Memory B cell (primary cell): Measurements from ENCODE around the gene GAGE12G.
A peak's percentile ranks its signal among the peaks of the same experiment; 100 is the strongest.
"Not testable (repeated sequence)": the region's sequence is repeated elsewhere in the genome, so short reads cannot be mapped to it uniquely, and the experiment has no call there.

Experiments used
- ATAC-seq: fragments of 150-1000 bp; cut with Tn5 transposase; 2 replicates; pipeline ENCODE4 v1.10.0; 2021; ENCODE audit warnings: low read depth, mild to moderate bottlenecking, moderate library complexity
- DNase-seq, 2 donors: peaks; one replicate each; pipeline ENCODE4 v3.0.0; 2022; ENCODE audit warnings: low spot score in 2 of 2
- H3K27ac Mint-ChIP-seq: one replicate; pipeline ENCODE4 v1.8.0; 2022; ENCODE audit warnings: mild to moderate bottlenecking, moderate library complexity, mixed read lengths
- H3K27me3 Mint-ChIP-seq: one replicate; pipeline ENCODE4 v1.8.0; 2022; ENCODE audit warnings: mixed read lengths
- H3K36me3 Mint-ChIP-seq: one replicate; pipeline ENCODE4 v1.8.0; 2022; ENCODE audit warnings: mild to moderate bottlenecking, mixed read lengths
- H3K4me1 Mint-ChIP-seq: one replicate; pipeline ENCODE4 v1.8.0; 2022; ENCODE audit warnings: mixed read lengths
- H3K4me3 Mint-ChIP-seq: one replicate; pipeline ENCODE4 v1.8.0; 2022; ENCODE audit warnings: mild to moderate bottlenecking, moderate library complexity, mixed read lengths
- H3K9me3 Mint-ChIP-seq: one replicate; pipeline ENCODE4 v1.8.0; 2022; ENCODE audit warnings: mixed read lengths

The GAGE12G gene

GRCh38 chrX:49570100-49570499 lies at the start of gene GAGE12G:
TSS of gene GAGE12G (plus strand) at chrX:49570400. CDS start at chrX:49571555, 1,155 bp downstream.
- H3K27ac Mint-ChIP-seq, H3K36me3 Mint-ChIP-seq, H3K9me3 Mint-ChIP-seq, H3K27me3 Mint-ChIP-seq, H3K4me3 Mint-ChIP-seq, DNase-seq, H3K4me1 Mint-ChIP-seq, ATAC-seq: not testable (repeated sequence)

- DNase-seq, H3K27me3 Mint-ChIP-seq, H3K4me1 Mint-ChIP-seq, H3K36me3 Mint-ChIP-seq, H3K9me3 Mint-ChIP-seq, H3K27ac Mint-ChIP-seq, ATAC-seq, H3K4me3 Mint-ChIP-seq: not testable (repeated sequence)
Measured at GRCh38 chrX:49531877-49532276, 38.3 kb upstream of the GAGE12G start, which contains the start of gene GAGE12C. TSS of gene GAGE12C (plus strand) at chrX:49532177. CDS start at chrX:49533332, 1,155 bp downstream.

- H3K27me3 Mint-ChIP-seq, H3K27ac Mint-ChIP-seq, H3K4me3 Mint-ChIP-seq, H3K9me3 Mint-ChIP-seq, DNase-seq, H3K4me1 Mint-ChIP-seq, H3K36me3 Mint-ChIP-seq, ATAC-seq: not testable (repeated sequence)
Measured at GRCh38 chrX:49541433-49541832, 28.8 kb upstream of the GAGE12G start, which contains the start of gene GAGE12D. TSS of gene GAGE12D (plus strand) at chrX:49541733. CDS start at chrX:49542888, 1,155 bp downstream.

- H3K27me3 Mint-ChIP-seq, H3K9me3 Mint-ChIP-seq, ATAC-seq, DNase-seq, H3K27ac Mint-ChIP-seq, H3K36me3 Mint-ChIP-seq, H3K4me1 Mint-ChIP-seq, H3K4me3 Mint-ChIP-seq: not testable (repeated sequence)
Measured at GRCh38 chrX:49550989-49551388, 19.2 kb upstream of the GAGE12G start, which contains the start of gene GAGE12E. TSS of gene GAGE12E (plus strand) at chrX:49551289. CDS start at chrX:49552444, 1,155 bp downstream.

- H3K9me3 Mint-ChIP-seq, DNase-seq, H3K4me1 Mint-ChIP-seq, H3K36me3 Mint-ChIP-seq, H3K27ac Mint-ChIP-seq, ATAC-seq, H3K4me3 Mint-ChIP-seq, H3K27me3 Mint-ChIP-seq: not testable (repeated sequence)
Measured at GRCh38 chrX:49560542-49560941, 9.7 kb upstream of the GAGE12G start, which contains the start of gene GAGE12F. TSS of gene GAGE12F (plus strand) at chrX:49560842. CDS start at chrX:49561997, 1,155 bp downstream.

- not testable (repeated sequence) for H3K9me3 Mint-ChIP-seq, H3K36me3 Mint-ChIP-seq, H3K4me1 Mint-ChIP-seq, ATAC-seq, H3K27me3 Mint-ChIP-seq, H3K4me3 Mint-ChIP-seq, DNase-seq, H3K27ac Mint-ChIP-seq
Measured at GRCh38 chrX:49568728-49569127, 1.5 kb upstream of the GAGE12G start.

- not testable (repeated sequence) for H3K27me3 Mint-ChIP-seq, H3K27ac Mint-ChIP-seq, H3K4me3 Mint-ChIP-seq, H3K4me1 Mint-ChIP-seq, H3K36me3 Mint-ChIP-seq, H3K9me3 Mint-ChIP-seq, DNase-seq, ATAC-seq
Measured at GRCh38 chrX:49569152-49569551, 1.0 kb upstream of the GAGE12G start.

- not testable (repeated sequence) for H3K36me3 Mint-ChIP-seq, H3K27ac Mint-ChIP-seq, H3K4me1 Mint-ChIP-seq, H3K27me3 Mint-ChIP-seq, ATAC-seq, DNase-seq, H3K9me3 Mint-ChIP-seq, H3K4me3 Mint-ChIP-seq
Measured at GRCh38 chrX:49579649-49580048, 9.4 kb downstream of the GAGE12G start, which contains the start of gene GAGE12H. TSS of gene GAGE12H (plus strand) at chrX:49579949. CDS start at chrX:49581104, 1,155 bp downstream.

GRCh38 chrX:49589196-49589595 lies 19.0 kb downstream of the GAGE12G start, which contains the start of gene GAGE2A:
TSS of gene GAGE2A (plus strand) at chrX:49589496. CDS start at chrX:49590651, 1,155 bp downstream.
- not testable (repeated sequence) for H3K27ac Mint-ChIP-seq, ATAC-seq, DNase-seq, H3K27me3 Mint-ChIP-seq, H3K4me3 Mint-ChIP-seq, H3K9me3 Mint-ChIP-seq, H3K4me1 Mint-ChIP-seq, H3K36me3 Mint-ChIP-seq

- H3K9me3 Mint-ChIP-seq, H3K27me3 Mint-ChIP-seq, H3K27ac Mint-ChIP-seq, H3K4me1 Mint-ChIP-seq, H3K36me3 Mint-ChIP-seq, H3K4me3 Mint-ChIP-seq, ATAC-seq: not testable (repeated sequence)
- DNase-seq: peak in 1 of 2 donors; percentile 12
Measured at GRCh38 chrX:49589769-49590478, 19.7 kb downstream of the GAGE12G start.

- not testable (repeated sequence) for H3K27me3 Mint-ChIP-seq, H3K9me3 Mint-ChIP-seq, H3K4me1 Mint-ChIP-seq, DNase-seq, H3K36me3 Mint-ChIP-seq, H3K27ac Mint-ChIP-seq, H3K4me3 Mint-ChIP-seq, ATAC-seq
Measured at GRCh38 chrX:49590488-49590887, 20.3 kb downstream of the GAGE12G start.

GRCh38 chrX:49598720-49599119 lies 28.5 kb downstream of the GAGE12G start, which contains the start of gene GAGE1:
TSS of gene GAGE1 (plus strand) at chrX:49599020. CDS start at chrX:49600175, 1,155 bp downstream.
- H3K4me3 Mint-ChIP-seq, H3K9me3 Mint-ChIP-seq, H3K36me3 Mint-ChIP-seq, H3K4me1 Mint-ChIP-seq, H3K27me3 Mint-ChIP-seq, ATAC-seq, DNase-seq, H3K27ac Mint-ChIP-seq: not testable (repeated sequence)

GRCh38 chrX:49610718-49611310 lies 40.6 kb downstream of the GAGE12G start:
- DNase-seq: no peak

GRCh38 chrX:49618574-49618973 lies 48.4 kb downstream of the GAGE12G start:
- Mint-ChIP-seq H3K27me3 (no peaks in the 10 kb centered on the region), H3K4me1 (no peaks in the 10 kb centered on the region), H3K27ac (no peak overlapping the region), H3K4me3 (no peak overlapping the region), H3K36me3 (no peaks in the 10 kb centered on the region), H3K9me3 (no peaks in the 10 kb centered on the region)
- DNase-seq (no peak), ATAC-seq (no peak)

More at GRCh38 chrX:49610718-49611310, 40.6 kb downstream of the GAGE12G start:
- H3K36me3 Mint-ChIP-seq: no peaks in the 10 kb centered on the region
- no peaks in the 10 kb centered on the region for H3K9me3 Mint-ChIP-seq
- ATAC-seq: no peak
- H3K27me3 Mint-ChIP-seq: peaks cover 3% of the 10 kb centered on the region
- no peak overlapping the region for H3K4me3 Mint-ChIP-seq
- no peaks in the 10 kb centered on the region for H3K4me1 Mint-ChIP-seq
- no peak overlapping the region for H3K27ac Mint-ChIP-seq
